ENCODE results near the gene OSBPL1A.
"Not testable (repeated sequence)": the region's sequence is repeated elsewhere in the genome, so short reads cannot be mapped to it uniquely, and the experiment has no call there.

The OSBPL1A gene

DNA sequence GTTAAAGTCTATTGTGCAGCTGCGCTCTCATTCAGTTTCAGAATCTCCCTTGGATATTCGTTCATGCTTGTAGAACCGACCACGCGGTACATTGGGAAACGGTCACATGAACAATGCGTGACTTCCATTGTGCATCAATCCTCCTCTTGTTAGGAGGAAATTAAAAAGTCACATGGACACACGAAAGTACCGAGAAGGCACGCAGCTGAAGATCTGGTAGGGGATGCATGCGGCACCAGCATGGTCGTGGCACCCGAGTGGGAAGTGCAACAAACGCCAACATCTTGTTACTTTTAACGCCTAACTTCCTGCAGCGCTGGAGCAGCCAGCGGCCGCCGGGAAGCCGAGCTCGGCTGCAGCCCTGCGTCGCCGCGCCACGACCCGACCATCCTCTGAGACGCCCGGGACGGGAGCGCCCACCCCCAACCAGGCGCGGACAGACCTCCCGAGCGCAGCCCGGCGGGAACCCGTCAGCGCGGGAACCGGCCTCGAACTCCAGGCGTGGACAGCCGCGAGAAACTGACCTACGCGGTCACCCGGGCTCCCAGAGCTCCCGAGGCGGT lies 412 bp downstream of the OSBPL1A start:
- DNase-seq (ENCODE audit: low spot score), result no peak

DNA sequence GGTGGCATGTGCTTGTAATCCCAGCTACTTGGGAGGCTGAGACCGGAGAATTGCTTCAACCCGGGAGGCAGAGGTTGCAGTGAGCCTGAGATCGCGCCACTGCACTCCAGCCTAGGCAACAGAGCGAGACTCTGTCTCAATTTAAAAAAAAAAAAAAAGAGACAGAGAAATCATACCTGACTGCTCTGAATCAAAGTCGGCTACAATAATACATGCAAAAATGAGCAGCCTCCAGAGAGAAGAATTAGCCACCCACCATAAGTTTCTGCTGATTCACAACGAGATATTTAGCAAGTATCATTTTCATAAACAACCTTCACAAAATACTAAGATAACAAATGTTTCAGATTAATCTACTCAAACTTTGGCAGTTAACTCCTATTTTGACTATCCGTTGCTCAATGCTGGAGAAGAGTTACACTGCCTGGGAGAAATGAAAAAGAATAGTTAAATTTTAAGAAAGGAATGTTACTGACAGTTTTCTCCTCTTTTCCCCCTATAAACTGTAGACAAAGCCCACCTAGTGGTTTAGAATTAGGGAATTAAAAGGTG lies 1.5 kb downstream of the OSBPL1A start:
- DNase-seq (ENCODE audit: low spot score), result no peak

DNA sequence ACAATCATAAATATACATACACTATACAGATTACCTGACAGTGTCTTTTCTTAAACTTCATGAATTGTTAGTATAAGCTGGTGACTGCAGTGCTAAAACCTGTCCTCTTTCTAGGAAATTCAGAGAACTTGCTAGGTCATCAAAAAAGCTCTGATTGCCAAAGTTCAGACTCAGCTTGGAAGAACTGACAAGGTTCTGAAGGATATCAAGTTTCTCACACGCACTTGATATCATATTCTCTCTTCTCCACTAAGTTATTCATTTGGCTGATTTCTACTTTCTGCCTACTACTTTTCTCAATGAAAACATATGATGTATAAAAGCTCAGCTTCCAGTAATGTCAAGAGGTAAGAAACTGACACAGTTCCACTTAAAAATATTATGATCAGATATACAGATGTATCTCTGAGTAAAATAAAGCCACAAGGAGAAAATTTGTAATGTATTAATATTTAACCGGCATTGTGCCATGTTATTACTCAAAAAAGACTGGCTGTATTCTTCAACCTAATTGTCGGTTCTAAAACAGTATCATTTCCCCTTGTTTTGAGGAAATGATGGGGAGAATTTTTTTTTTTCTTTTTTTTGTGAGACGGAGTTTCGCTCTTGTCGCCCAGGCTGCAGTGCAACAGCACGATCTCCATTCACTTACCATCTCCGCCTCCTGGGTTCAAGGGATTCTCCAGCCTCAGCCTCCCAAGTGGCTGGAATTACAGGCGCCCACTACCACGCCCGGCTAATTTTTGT lies 2.4 kb downstream of the OSBPL1A start:
- DNase-seq (ENCODE audit: low spot score), result peak; percentile 19

GRCh38 chr18:24388957-24389356 lies 8.7 kb downstream of the OSBPL1A start:
- no peak for DNase-seq (ENCODE audit: low spot score)

GRCh38 chr18:24386681-24387080 lies 10.9 kb downstream of the OSBPL1A start:
- no peak for DNase-seq (ENCODE audit: low spot score)

DNA sequence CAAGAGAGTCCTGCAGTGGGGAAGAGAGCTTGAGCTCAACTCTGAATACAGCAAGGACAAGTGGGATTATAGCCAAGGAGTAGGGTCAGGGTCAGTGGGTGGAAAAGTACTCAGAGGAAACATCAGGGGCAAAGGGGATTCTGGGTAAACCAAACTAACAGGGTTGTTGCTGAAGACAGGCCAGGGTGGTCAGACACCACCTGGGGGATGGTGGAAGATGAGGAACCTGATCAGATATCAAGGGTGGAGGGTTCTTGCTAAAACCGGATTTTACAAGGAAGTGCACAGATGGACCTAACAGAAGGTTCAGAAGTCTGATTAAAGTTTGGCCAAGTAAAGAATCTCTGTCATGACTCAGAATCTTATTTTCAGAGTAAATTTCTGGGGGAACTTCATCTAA lies 16.5 kb downstream of the OSBPL1A start:
- no peak for DNase-seq (ENCODE audit: low spot score)

DNA sequence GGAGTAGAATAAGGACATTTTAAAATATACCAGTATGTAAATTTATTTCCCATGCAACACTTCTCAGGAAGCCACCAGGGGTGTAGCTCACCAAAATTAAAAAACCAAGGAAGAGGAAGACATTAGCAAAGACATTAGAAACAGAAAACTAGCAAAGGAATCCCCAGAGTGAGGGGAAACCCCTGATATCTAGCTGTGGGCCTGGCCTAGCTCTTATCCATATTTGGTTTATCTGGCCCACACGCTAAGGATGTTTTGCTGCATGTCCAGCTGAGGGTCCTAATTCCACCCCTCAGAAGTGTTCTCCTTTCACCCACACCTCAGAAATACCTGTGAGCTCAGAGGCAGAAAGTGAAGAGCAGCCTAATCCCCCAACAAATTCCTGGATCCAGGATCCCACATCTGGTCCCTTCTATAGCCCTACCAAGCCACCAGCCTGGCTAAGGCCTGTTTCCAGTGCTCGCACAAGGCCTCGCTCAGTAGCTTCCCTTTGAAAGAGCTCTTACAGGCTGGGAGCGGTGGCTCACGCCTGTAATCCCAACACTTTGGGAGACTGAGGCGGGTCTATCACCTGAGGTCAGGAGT lies 17.4 kb downstream of the OSBPL1A start:
- no peak for DNase-seq (ENCODE audit: low spot score)

DNA sequence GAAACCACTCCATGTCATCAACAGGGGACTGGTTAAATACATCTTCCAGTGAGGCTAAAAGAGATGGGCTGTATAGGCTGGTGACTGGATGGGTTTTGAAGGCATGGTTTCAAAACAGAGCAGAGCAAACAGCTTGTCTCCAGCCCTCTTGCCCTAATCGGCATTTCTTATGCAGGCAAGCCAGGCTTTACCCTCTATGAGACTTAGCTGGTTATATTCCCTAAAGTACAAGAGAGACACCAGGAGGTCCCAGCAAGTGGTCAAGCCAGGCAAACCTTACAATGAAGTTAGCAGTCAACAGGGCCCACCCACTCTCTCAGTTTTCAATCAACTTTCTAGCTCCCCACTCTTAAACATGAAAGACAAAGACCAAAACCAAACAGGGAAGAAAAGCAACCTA lies 19.0 kb downstream of the OSBPL1A start:
- DNase-seq (ENCODE audit: low spot score), result no peak

- DNase-seq (ENCODE audit: low spot score), result not testable (repeated sequence)
These were observed 21.1 kb downstream of the OSBPL1A start for GRCh38 chr18:24376531-24376930.

DNA sequence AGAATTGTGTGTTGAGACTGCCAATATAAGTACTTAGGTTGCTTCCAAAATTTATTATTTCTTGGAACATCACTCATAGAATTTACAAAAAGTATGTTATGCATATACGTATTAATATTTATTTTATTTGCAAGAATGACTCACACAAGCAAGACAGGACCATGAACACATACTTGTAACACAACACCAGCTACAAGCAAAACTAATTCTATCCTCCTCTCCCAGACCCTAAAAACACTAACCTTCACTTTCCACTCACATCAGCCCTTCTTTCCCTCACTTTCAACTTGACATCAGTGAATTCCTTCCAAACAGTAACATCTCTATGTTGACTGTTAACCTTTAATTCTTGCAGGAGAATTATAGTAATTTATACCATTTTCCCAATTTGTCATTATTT lies 24.3 kb downstream of the OSBPL1A start:
- no peak for DNase-seq (ENCODE audit: low spot score)

- no peak for DNase-seq (ENCODE audit: low spot score)
These were observed 25.2 kb downstream of the OSBPL1A start for GRCh38 chr18:24372279-24372872.

- no peak for DNase-seq (ENCODE audit: low spot score)
These were observed 27.5 kb downstream of the OSBPL1A start for GRCh38 chr18:24370120-24370519.

DNA sequence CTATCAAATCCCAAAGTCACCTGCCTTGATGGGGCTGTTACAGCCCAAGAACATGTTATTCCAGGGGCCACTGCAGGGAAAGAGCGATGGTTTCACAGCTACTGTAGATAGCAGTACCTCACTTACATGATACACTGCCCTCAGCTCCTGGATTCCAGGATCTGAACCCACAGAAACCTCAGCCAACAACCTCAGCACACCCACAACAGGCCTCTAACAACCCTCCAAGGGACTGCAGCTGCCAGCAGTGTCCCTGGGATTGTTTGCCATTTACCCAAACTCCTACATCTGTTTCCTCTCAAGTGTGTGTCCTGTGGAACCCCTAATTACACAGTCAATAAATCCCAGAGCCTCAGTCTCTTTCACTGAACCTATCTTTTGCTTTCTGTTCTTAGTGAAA lies 28.2 kb downstream of the OSBPL1A start:
- DNase-seq (ENCODE audit: low spot score), result no peak

- no peak for DNase-seq (ENCODE audit: low spot score)
These were observed 28.9 kb downstream of the OSBPL1A start for GRCh38 chr18:24368749-24369148.

DNA sequence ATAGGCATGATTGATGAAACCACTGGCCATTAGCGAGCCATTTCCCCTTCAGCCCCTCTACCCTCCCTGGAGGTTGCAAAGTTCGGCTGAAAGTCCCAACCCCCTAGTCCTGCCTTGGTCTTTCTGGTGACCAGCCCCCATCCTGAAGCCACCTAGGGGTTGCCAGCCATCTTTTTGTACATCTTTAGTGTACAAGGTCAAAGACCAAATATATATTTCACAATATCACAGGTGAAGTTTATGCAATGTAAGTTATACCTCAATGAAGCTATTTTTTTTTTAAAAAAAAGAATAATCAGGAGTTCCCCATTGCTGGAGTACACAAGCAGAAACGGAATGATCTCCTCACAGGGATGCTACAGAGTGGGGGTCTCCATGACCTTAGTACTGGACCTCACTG lies 31.3 kb downstream of the OSBPL1A start:
- DNase-seq (ENCODE audit: low spot score), result no peak

- no peak for DNase-seq (ENCODE audit: low spot score)
These were observed 33.4 kb downstream of the OSBPL1A start for GRCh38 chr18:24364177-24364576.

DNA sequence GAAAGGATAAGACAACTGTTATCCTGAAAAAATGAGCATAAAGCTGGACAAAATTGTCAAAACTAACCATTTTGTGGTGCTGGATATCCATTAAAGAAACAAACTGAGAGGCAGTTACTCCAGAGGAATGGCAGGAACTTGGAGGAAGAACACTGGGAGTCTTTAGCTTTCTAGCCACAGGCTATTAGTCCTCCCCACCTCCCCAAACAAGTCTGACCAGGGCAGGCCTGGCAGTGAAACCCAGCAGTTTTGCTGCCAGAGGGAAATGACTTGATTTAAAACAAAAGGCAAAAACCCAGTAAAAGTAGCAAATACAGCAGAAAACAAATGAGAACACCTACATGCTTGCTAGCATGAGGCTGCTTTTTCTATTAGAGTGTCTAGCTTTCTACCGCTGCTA lies 34.9 kb downstream of the OSBPL1A start:
- no peak for DNase-seq (ENCODE audit: low spot score)

DNA sequence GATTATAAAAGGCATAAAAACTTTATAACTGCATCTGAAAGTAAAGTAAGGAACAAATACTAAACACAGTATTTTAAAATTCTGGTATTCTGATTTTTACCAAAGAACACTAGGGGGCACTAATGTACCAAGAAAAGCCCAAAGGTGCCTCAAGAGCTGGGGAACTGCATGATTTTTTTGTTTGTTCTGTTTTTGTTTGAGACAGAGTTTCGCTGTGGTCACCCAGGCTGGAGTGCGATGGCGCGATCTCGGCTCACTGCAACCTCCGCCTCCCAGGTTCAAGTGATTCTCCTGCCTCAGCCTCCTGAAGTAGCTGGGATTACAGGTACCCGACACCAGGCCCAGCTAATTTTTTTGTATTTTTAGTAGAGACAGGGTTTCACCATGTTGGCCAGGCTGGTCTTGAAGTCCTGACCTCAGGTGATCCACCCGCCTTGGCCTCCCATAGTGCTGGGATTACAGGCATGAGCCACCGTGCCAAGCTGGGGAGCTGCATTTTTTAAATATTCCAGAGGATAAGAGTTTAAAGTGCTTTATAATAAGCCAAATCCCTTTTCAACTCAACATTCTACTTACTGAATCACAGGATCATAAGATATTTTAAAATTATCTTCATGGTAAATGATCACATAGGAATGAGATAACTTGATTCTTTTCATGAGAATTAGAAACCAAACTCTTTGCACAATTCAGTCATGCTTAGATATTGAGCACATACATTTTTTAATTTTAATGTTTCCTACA lies 37.7 kb downstream of the OSBPL1A start:
- DNase-seq (ENCODE audit: low spot score), result peak; percentile 64

DNA sequence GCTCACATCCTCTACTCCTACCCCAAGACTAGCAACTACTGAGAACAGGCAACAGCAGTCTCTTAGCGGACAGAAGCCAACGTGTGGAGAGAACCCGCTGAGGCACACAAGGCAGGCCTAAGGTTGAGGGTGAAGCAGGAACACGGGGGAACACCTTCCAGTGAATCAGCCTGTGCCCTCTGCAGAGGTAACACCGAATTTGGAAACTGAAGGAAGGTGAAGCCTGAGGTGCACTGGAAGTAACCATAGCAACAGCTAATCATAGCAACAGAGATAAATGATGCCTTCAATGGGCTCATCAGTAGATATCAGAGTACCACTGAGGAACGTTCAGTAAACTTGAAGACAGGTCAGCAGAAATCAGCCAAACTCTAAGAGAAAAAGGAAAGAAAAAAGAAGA lies 43.3 kb downstream of the OSBPL1A start:
- no peak for DNase-seq (ENCODE audit: low spot score)

DNA sequence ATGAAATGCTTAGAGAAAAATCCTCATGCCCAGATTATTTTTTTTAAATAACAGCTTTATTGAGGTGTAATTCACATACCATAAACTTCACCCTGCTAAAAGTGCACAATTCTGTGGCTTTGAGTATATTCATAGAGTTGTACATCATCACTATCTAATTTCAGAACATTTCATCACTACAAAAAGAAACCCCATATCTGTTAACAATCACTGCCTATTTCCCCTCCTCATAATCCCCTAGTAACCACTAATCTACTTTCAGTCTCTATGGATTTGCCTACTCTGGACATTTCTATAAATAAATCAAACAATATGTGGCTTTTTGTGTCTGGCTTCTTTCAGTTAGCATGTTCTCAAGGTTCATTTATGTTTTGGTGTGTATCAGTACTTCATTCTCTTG lies 51.4 kb downstream of the OSBPL1A start:
- DNase-seq (ENCODE audit: low spot score), result no peak

GRCh38 chr18:24344509-24344908 lies 53.1 kb downstream of the OSBPL1A start:
- no peak for DNase-seq (ENCODE audit: low spot score)

GRCh38 chr18:24342347-24342746 lies 55.3 kb downstream of the OSBPL1A start:
- no peak for DNase-seq (ENCODE audit: low spot score)

Data from hematopoietic multipotent progenitor cell treated with erythropoietin and hydrocortisone succinate and interleukin-3 and kit ligand, for 15 days (in vitro differentiated cells).